Embryonic facial prominence (tissue), 1 donor: ENCODE measurements around the gene GIPC1.
"Not testable (repeated sequence)": the region's sequence is repeated elsewhere in the genome, so short reads cannot be mapped to it uniquely, and the experiment has no call there.

ENCODE experiments used
- DNase-seq: peaks from one replicate; pipeline ENCODE4 v3.0.0-alpha.2; 2016; ENCODE audit errors: extremely low spot score

The GIPC1 gene

GRCh38 chr19:14471436-14472187, 24.3 kb downstream of the GIPC1 start:
- DNase-seq = no peak

DNA sequence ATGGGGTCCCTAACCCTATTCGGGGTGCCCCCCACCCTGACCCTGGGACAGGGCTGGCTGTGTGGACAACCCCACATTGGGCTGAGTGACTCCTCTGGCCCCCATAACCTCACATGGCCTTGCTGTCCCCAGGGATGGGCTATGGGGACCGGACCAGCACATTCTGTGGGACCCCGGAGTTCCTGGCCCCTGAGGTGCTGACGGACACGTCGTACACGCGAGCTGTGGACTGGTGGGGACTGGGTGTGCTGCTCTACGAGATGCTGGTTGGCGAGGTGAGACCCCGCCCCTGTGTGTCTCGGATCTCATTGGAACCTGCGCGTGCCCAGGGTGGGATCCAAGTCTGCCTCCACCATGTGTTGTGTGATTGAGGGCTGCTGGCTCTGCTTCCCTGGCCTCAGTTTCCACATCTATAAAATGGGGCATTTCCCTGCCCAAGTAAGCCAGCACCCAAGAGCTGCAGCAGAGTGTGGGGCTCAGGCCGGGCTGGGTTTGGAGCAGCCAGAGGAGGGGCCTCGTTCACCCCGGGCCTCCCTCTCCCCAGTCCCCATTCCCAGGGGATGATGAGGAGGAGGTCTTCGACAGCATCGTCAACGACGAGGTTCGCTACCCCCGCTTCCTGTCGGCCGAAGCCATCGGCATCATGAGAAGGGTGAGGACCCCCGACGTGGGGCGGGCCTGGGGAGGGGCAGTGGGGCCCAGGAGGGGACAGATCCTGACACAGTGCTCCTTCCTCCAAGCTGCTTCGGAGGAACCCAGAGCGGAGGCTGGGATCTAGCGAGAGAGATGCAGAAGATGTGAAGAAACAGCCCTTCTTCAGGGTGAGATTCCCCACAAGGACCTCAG, 25.7 kb downstream of the GIPC1 start:
- DNase-seq = no peak

DNA sequence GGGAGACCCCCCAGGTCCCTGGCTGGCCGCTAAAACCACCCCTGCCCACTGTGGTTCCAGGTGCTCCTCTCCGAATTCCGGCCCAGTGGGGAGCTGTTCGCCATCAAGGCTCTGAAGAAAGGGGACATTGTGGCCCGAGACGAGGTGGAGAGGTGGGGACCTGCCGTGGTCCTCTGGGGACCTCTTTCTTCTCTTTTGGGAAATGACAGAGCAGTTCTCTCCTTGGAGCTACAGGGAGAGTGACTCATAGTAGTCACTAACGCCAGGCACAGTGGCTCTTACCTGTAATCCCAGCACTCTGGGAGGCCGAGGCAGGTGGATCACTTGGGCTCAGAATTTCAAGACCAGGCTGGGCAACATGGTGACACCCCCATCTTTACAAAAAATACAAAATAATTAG, 28.1 kb downstream of the GIPC1 start:
- no peak for DNase-seq

- DNase-seq = no peak
Observed at GRCh38 chr19:14467391-14467790, 28.5 kb downstream of the GIPC1 start.

- DNase-seq = no peak
Observed at GRCh38 chr19:14463747-14464146, 32.2 kb downstream of the GIPC1 start.

GRCh38 chr19:14462401-14462800, 33.5 kb downstream of the GIPC1 start:
- not testable (repeated sequence) for DNase-seq

DNA sequence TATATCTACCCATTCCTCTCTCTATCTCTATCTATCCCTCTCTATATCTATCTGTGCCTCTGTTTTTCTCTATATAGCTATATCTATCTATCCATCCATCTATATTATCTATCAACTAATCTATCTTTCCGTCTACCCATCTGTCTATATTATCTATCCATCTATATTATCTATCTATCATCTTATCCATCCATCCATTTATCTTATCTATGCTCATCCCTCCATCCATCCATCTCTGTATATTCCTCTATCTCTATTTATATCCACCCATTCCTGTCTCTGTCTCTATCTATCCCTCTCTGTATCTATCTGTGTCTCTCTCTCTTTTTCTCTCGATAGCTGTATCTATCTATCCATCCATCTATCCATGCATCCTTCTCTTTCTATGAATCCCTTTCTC, 35.0 kb downstream of the GIPC1 start:
- DNase-seq = no peak

GRCh38 chr19:14459703-14460102, 36.2 kb downstream of the GIPC1 start:
- no peak for DNase-seq

DNA sequence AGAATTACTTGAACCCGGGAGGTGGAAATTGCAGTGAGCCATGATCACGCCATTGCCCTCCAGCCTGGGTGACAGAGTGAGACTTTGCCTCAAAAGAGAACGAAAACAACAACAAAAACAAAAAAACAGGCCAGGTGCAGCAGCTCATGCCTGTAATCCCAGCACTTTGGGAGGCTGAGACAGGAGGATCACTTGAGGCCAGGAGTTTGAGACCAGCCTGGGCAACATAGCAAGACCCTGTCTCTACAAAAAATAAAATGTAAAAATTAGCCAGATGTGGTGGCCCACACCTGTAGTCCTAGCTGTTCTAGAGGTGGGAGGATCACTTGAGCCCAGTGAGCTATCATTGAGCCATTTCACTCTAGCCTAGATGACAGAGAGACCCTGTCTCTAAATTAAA, 43.6 kb downstream of the GIPC1 start:
- DNase-seq = not testable (repeated sequence)

- no peak for DNase-seq
Observed at GRCh38 chr19:14450876-14451275, 45.1 kb downstream of the GIPC1 start.

- DNase-seq = no peak
Observed at GRCh38 chr19:14450168-14450874, 45.6 kb downstream of the GIPC1 start.

DNA sequence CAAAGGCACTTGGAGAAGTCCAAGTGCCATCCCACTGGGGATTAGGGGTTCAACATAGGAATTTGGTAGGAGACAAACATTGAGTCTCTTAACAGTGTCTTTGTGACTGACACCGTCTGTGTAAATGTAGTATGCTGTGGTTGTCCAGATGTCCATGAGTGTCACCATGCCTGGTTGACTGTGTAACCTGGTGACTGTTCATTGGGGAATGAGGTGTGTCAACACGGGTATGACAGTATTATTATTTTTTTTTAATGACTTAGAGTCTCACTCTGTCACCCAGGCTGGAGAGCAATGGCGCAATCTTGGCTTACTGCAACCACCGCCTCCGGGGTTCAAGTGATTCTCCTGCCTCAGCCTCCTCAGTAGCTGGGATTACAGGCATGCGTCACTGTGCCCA, 46.6 kb downstream of the GIPC1 start:
- no peak for DNase-seq

GRCh38 chr19:14446336-14447036, 49.4 kb downstream of the GIPC1 start:
- no peak for DNase-seq

GRCh38 chr19:14443632-14444216, 52.2 kb downstream of the GIPC1 start:
- DNase-seq = no peak

- DNase-seq = no peak
Observed at GRCh38 chr19:14442891-14443631, 52.9 kb downstream of the GIPC1 start.

GRCh38 chr19:14441041-14441938, 54.6 kb downstream of the GIPC1 start:
- no peak for DNase-seq

DNA sequence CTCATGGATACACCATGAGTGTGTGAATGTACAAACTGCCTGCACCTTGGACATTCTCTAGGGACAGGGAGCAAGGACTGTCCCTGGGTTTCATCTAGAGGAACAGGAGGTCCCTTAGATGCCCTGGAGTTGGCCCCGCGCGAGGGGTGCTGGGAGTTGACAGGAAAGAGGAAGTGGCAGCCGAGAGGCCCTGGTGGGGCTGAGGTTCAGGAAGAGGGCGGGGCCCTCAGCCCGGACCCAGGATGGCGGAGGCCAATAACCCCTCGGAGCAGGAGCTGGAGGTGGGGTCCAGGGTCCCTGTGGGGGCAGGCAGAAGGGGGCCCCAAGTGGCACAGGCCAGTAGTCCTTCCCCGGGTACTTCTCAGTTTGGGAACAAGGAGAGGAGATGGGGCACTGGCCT, 55.9 kb downstream of the GIPC1 start:
- DNase-seq = no peak

DNA sequence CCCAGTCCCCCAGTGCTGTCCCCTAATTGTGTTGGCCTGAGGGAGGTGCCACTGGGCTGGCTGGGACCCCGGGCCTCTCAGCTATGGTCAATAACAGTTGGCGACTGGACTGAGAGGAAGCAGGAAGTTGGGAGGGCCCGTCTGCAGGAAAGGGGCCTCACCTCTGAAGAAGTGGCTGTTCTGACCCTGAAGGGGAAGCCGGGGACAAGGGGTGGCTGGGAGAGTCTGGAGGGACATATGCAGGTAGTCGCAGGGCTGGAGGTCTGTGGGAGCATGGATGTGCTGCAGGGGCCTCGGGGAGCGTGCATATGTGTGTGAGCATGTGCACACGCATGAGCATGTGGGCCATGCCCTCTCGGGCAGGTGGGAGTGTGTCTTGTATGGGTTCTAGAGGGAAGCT, 56.9 kb downstream of the GIPC1 start:
- DNase-seq = no peak

DNA sequence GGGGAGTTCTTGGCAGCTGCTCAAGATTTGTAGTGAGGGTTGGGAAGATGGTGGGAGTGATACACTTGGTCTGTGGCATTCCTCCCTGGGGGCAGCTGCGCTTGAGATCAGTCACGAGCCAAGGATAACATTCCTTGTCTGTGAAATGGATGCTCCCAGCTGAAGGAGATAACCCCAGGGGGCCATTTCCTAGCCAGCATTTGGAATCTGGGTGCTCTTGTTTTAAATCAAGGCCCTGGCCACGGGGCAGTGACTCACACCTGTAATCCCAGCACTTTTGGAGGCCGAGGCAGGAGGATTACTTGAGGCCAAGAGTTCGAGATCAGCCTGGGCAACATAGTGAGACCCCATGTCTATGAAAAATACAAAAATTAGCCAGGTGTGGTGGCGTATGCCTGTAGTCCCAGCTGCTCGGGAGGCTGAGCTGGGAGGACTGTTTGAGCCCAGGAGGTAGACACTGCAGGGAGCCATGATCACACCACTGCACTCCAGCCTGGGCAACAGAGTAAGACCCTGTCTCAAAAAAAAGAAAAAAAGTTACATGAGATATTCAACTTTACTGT, 58.3 kb downstream of the GIPC1 start:
- DNase-seq = no peak
